ENCODE measurements around the gene B3GALT5. TPM values are rescaled to one million over a fixed set of nuclear protein-coding genes. Genes with fewer than 3 reads are reported as not detected.

The B3GALT5 gene
- total RNA-seq, 1 donor from 2014 or later = 0.03 TPM

DNA sequence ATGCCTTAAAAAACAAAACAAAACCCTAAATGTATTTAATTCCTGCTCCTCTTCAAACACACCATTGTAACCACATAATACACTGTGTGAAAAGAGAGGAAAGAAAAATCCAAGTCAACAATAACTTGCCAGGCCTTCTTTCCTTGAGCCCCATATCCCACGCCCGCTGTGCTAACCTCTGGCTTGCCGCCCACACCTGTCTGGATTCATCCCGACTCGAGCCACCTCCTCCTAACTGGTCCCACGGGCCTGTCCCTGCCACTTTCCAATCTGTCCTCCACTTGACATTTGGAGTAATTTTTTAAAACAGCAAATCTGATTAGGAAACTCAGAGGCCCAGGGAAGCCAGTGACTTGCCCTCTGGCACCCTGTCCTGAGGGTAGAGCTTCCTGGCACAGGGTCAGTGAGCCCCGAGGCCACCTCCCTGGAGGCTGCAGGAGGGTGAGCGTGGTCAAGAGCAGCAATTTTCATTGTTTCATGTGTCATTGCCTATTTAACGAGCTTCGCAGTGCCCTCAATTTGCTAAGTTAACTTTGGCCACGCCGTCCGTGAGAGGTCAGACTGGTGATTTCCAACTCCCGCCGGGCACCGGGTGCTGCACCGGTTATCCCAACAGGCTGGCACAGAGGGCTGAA lies 54.1 kb downstream of the B3GALT5 start:
- no peak overlapping the region for H3K4me3 ChIP-seq
- H3K27me3 ChIP-seq (ENCODE audit: low read depth) = no peaks in the 10 kb centered on the region
- no peaks in the 10 kb centered on the region for H3K9me3 ChIP-seq (replicated peaks)
- no peak for TF ChIP-seq CTCF (IDR thresholded peaks at IDR 0.05; ENCODE audit: borderline replicate concordance)
- H3K4me1 ChIP-seq = no peaks in the 10 kb centered on the region
- H3K36me3 ChIP-seq = no peaks in the 10 kb centered on the region
- DNase-seq = no peak
- intact Hi-C loops (cut with micrococcal nuclease) = no loop called here
- H3K27ac ChIP-seq (replicated peaks) = no peak overlapping the region

DNA sequence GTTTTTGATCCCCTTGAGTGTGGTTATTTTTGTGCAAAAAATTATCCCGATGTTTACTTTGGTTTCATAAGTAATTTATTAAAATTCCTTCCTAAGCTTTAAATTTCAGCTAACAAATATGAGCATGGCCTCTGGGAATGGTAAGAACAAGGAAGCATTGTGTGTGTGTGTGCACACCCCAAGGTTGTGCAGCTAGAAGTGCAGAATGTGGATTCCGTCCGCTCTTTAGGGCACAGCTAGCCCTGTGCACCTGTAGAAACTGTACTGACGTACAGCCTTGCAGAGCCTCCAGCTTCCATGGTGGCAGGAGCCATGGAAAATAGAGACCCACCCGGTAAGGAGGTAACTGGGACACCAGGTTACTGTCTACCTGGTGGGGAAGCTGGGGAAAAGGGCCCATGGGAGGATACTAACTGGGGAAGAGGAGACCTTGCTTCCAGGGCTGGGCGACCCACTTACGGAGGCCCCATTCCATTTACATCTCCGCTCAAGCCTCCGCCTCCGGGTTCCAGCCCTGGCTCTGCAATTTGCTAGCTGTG lies 54.7 kb downstream of the B3GALT5 start:
- Histone ChIP-seq H3K36me3 (no peaks in the 10 kb centered on the region), H3K4me1 (no peaks in the 10 kb centered on the region), H3K27me3 (ENCODE audit: low read depth) (no peaks in the 10 kb centered on the region), H3K9me3 (replicated peaks) (no peaks in the 10 kb centered on the region), H3K27ac (replicated peaks) (no peak overlapping the region), H3K4me3 (no peak overlapping the region)
- no peak for TF ChIP-seq CTCF (IDR thresholded peaks at IDR 0.05; ENCODE audit: borderline replicate concordance)
- no peak for DNase-seq
- intact Hi-C loops (cut with micrococcal nuclease) = no loop called here

- intact Hi-C loops (cut with micrococcal nuclease) = no loop called here
- TF ChIP-seq CTCF (IDR thresholded peaks at IDR 0.05; ENCODE audit: borderline replicate concordance) = no peak
These were observed 55.6 kb downstream of the B3GALT5 start for GRCh38 chr21:39668369-39668768.

DNA sequence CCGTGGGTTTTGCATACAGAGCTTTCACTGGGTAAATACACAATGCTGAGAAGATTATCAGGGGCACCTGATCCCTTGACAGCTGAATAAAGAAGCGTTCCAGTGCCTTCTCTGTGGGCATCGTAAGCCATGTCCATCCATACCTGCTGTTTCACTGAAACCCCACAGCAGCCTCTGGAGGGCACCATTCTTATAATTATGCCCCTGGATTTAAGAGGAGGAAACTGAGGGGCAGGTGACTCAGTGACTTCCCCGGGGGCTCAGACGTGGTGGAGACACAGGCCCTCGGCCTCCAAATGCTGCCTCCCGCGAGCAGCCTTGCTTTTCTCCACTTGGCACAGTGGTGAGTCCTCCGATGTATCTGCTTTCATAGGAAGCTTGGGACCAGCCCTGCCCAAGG lies 56.7 kb downstream of the B3GALT5 start:
- intact Hi-C loops (cut with micrococcal nuclease) = no loop called here
- Histone ChIP-seq H3K9me3 (replicated peaks) (no peaks in the 10 kb centered on the region), H3K4me1 (no peaks in the 10 kb centered on the region), H3K27me3 (ENCODE audit: low read depth) (no peaks in the 10 kb centered on the region), H3K27ac (replicated peaks) (no peak overlapping the region), H3K36me3 (no peaks in the 10 kb centered on the region), H3K4me3 (no peak overlapping the region)
- DNase-seq = no peak
- no peak for TF ChIP-seq CTCF (IDR thresholded peaks at IDR 0.05; ENCODE audit: borderline replicate concordance)

More at GRCh38 chr21:39668369-39668768, 55.6 kb downstream of the B3GALT5 start:
- H3K9me3 ChIP-seq (replicated peaks) = no peaks in the 10 kb centered on the region
- H3K4me1 ChIP-seq = no peaks in the 10 kb centered on the region
- H3K27me3 ChIP-seq (ENCODE audit: low read depth) = no peaks in the 10 kb centered on the region
- H3K27ac ChIP-seq (replicated peaks) = no peak overlapping the region
- no peak overlapping the region for H3K4me3 ChIP-seq
- H3K36me3 ChIP-seq = no peaks in the 10 kb centered on the region
- no peak for DNase-seq

- no peak for TF ChIP-seq CTCF (IDR thresholded peaks at IDR 0.05; ENCODE audit: borderline replicate concordance)
- intact Hi-C loops (cut with micrococcal nuclease) = no loop called here
- no peaks in the 10 kb centered on the region for H3K9me3 ChIP-seq (replicated peaks)
- no peaks in the 10 kb centered on the region for H3K36me3 ChIP-seq
- H3K27ac ChIP-seq (replicated peaks) = no peak overlapping the region
- no peak for DNase-seq
- H3K4me1 ChIP-seq = no peaks in the 10 kb centered on the region
- no peak overlapping the region for H3K4me3 ChIP-seq
- H3K27me3 ChIP-seq (ENCODE audit: low read depth) = no peaks in the 10 kb centered on the region
These were observed 57.4 kb downstream of the B3GALT5 start for GRCh38 chr21:39669976-39670661.
